Measurements from ENCODE around the gene GSTK1. TPM values are rescaled to one million over a fixed set of nuclear protein-coding genes. Genes with fewer than 3 reads are reported as not detected.
"Not testable (repeated sequence)": the region's sequence is repeated elsewhere in the genome, so short reads cannot be mapped to it uniquely, and the experiment has no call there.

Gene GSTK1
- total RNA-seq, 2 experiments from 2014 or later, result 163 to 171 TPM

GRCh38 chr7:143261901-143262300 lies 1.3 kb upstream of the GSTK1 start:
- ATAC-seq (no peak), DNase-seq (no peak)
- Mint-ChIP-seq H3K4me1 (ENCODE audit: low read depth) (peaks cover 51% of the 10 kb centered on the region), H3K9me3 (peaks cover 5% of the 10 kb centered on the region), H3K36me3 (ENCODE audit: low read depth) (peaks cover 28% of the 10 kb centered on the region), H3K4me3 (peak overlapping the region; percentile 90), H3K27me3 (no peaks in the 10 kb centered on the region), H3K27ac (peak overlapping the region; percentile 97)
- ChIA-PET CTCF (interaction anchor here (0.7 to 5.9 kb wide), 4 partner anchors 13 to 47 kb away, joined by 4 to 48 read pairs (median 10); no protein-coding TSS in a partner anchor), POLR2A (interaction anchor here (0.9 kb wide), 1 partner anchor 94 kb away, joined by 3 read pairs; no protein-coding TSS in a partner anchor)
- intact Hi-C loops (cut with micrococcal nuclease), result no loop called here
- no peak for TF ChIP-seq CTCF (IDR thresholded peaks at IDR 0.05)

- intact Hi-C loops (cut with micrococcal nuclease), result not testable (repeated sequence)
Measured at GRCh38 chr7:143264196-143264568, 941 bp downstream of the GSTK1 start.

GRCh38 chr7:143265017-143265693 lies 1.9 kb downstream of the GSTK1 start:
- peaks cover 54% of the 10 kb centered on the region for H3K36me3 Mint-ChIP-seq (ENCODE audit: low read depth)

More at GRCh38 chr7:143264196-143264568, 941 bp downstream of the GSTK1 start:
- ATAC-seq, H3K27me3 Mint-ChIP-seq, H3K9me3 Mint-ChIP-seq, DNase-seq: not testable (repeated sequence)
- CTCF ChIA-PET, result interaction anchor here (0.6 to 5.9 kb wide), 9 partner anchors 9 to 49 kb away, joined by 3 to 48 read pairs (median 4); no protein-coding TSS in a partner anchor
- peaks cover 46% of the 10 kb centered on the region for H3K36me3 Mint-ChIP-seq (ENCODE audit: low read depth)
- H3K27ac Mint-ChIP-seq, result peak overlapping the region; percentile 97
- peak overlapping the region; percentile 90 for H3K4me3 Mint-ChIP-seq
- POLR2A ChIA-PET, result interaction anchor here (0.7 to 8.4 kb wide), 10 partner anchors 8 to 119 kb away, joined by 3 to 72 read pairs (median 7); partner anchors contain the start of gene CASP2
- H3K4me1 Mint-ChIP-seq (ENCODE audit: low read depth), result peaks cover 49% of the 10 kb centered on the region

GRCh38 chr7:143269251-143269650 lies 6.0 kb downstream of the GSTK1 start:
- Mint-ChIP-seq H3K4me1 (ENCODE audit: low read depth) (peaks cover 38% of the 10 kb centered on the region), H3K36me3 (ENCODE audit: low read depth) (peaks cover 49% of the 10 kb centered on the region), H3K27ac (peak overlapping the region; percentile 26), H3K9me3 (no peaks in the 10 kb centered on the region), H3K4me3 (no peak overlapping the region), H3K27me3 (no peaks in the 10 kb centered on the region)
- ChIA-PET CTCF (interaction anchor here (1.1 to 3.0 kb wide), 4 partner anchors 10 to 30 kb away, joined by 3 to 13 read pairs (median 5); no protein-coding TSS in a partner anchor), POLR2A (interaction anchor here (1.3 to 8.4 kb wide), 4 partner anchors 12 to 30 kb away, joined by 4 to 72 read pairs (median 5); partner anchors contain the start of gene CASP2)
- ATAC-seq, result no peak
- TF ChIP-seq CTCF (IDR thresholded peaks at IDR 0.05), result no peak
- intact Hi-C loops (cut with micrococcal nuclease), result no loop called here
- DNase-seq, result no peak

More at GRCh38 chr7:143265017-143265693, 1.9 kb downstream of the GSTK1 start:
- TF ChIP-seq CTCF (IDR thresholded peaks at IDR 0.05), result no peak
- ChIA-PET CTCF (interaction anchor here (0.6 to 5.9 kb wide), 9 partner anchors 10 to 152 kb away, joined by 3 to 48 read pairs (median 4); no protein-coding TSS in a partner anchor), POLR2A (interaction anchor here (1.0 to 8.4 kb wide), 5 partner anchors 9 to 25 kb away, joined by 4 to 72 read pairs (median 11); partner anchors contain the start of gene CASP2)
- DNase-seq, result no peak
- Mint-ChIP-seq H3K27ac (peak overlapping the region; percentile 97), H3K9me3 (peaks cover 5% of the 10 kb centered on the region), H3K4me3 (peak overlapping the region; percentile 90), H3K4me1 (ENCODE audit: low read depth) (peaks cover 43% of the 10 kb centered on the region), H3K27me3 (no peaks in the 10 kb centered on the region)
- ATAC-seq, result no peak
- intact Hi-C loops (cut with micrococcal nuclease), result no loop called here

- DNase-seq, result no peak
- Mint-ChIP-seq H3K27ac (no peak overlapping the region), H3K36me3 (ENCODE audit: low read depth) (peaks cover 32% of the 10 kb centered on the region), H3K4me1 (ENCODE audit: low read depth) (peaks cover 22% of the 10 kb centered on the region), H3K4me3 (no peak overlapping the region), H3K9me3 (no peaks in the 10 kb centered on the region), H3K27me3 (no peaks in the 10 kb centered on the region)
- intact Hi-C loops (cut with micrococcal nuclease), result no loop called here
- no peak for ATAC-seq
- no peak for TF ChIP-seq CTCF (IDR thresholded peaks at IDR 0.05)
- ChIA-PET CTCF (interaction anchor here (0.8 to 2.1 kb wide), 2 partner anchors 17 to 35 kb away, joined by 3 to 5 read pairs; partner anchors contain the start of gene CASP2), POLR2A (interaction anchor here (1.3 kb wide), 1 partner anchor 12 kb away, joined by 4 read pairs; no protein-coding TSS in a partner anchor)
Measured at GRCh38 chr7:143271240-143271639, 8.0 kb downstream of the GSTK1 start.

Data from activated CD8-positive, alpha-beta T cell treated with anti-CD3 and anti-CD28 coated beads for 36 hours (primary cell).